ENCODE results near the gene MACROD2.
"Not testable (repeated sequence)": the region's sequence is repeated elsewhere in the genome, so short reads cannot be mapped to it uniquely, and the experiment has no call there.

MACROD2 gene

DNA sequence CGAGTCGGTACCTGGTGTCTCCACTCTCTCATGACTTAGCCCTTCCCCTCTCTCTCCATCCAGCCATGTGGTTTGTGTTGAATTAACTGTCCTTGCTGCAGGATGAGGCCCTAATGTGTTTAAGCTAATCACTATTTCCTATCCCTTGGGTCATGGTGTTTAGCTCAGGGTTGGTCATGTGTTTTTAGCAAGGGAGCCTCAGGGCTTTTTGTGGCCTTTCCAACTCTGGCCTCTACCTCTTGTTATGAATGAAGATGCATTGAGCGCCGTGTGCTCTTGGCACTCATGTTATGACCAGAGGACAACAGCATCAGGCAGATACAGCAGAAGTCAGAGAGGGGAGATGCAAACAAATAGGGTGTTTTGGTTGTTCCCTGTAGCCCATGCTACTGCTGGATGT is 1016.3 kb downstream of the MACROD2 start:
- no peak for DNase-seq (ENCODE audit: extremely low read depth, insufficient read length)
- Histone ChIP-seq H3K36me3 (ENCODE audit: control insufficient read depth, insufficient read depth, low read length) (no peaks in the 10 kb centered on the region), H3K4me3 (replicated peaks; ENCODE audit: low read depth, low read length) (no peak overlapping the region), H3K27me3 (replicated peaks; ENCODE audit: control insufficient read depth, insufficient read depth, low read length) (no peaks in the 10 kb centered on the region)
- TF ChIP-seq CTCF (IDR thresholded peaks at IDR 0.05; ENCODE audit: insufficient read depth, low read length, poor library complexity, severe bottlenecking) = no peak

DNA sequence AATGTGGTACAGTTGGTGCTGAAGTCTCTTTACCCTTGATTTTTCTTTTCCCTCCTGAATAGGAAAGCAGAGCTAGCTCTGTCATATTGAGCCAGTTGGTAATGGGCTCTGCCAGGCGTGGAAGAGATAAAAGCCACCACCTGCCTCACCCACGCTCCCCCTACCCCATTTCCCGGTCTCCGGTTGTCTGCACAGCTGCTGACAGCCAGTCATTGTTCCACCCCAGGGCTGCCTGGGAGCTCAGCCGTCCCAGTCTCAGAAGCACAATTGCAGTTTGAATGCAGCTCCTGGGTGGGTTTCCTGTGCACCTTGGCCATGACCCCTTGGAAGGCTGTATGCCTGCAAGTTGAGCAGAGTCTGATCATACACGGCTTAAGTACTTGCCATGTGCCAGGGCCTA is 1017.2 kb downstream of the MACROD2 start:
- no peaks in the 10 kb centered on the region for H3K27me3 ChIP-seq (replicated peaks; ENCODE audit: control insufficient read depth, insufficient read depth, low read length)
- H3K36me3 ChIP-seq (ENCODE audit: control insufficient read depth, insufficient read depth, low read length) = no peaks in the 10 kb centered on the region
- no peak for DNase-seq (ENCODE audit: extremely low read depth, insufficient read length)
- no peak for TF ChIP-seq CTCF (IDR thresholded peaks at IDR 0.05; ENCODE audit: insufficient read depth, low read length, poor library complexity, severe bottlenecking)
- H3K4me3 ChIP-seq (replicated peaks; ENCODE audit: low read depth, low read length) = no peak overlapping the region

GRCh38 chr20:15016875-15017274 is 1021.6 kb downstream of the MACROD2 start:
- DNase-seq (ENCODE audit: extremely low read depth, insufficient read length); H3K36me3 ChIP-seq (ENCODE audit: control insufficient read depth, insufficient read depth, low read length); H3K27me3 ChIP-seq (replicated peaks; ENCODE audit: control insufficient read depth, insufficient read depth, low read length); H3K4me3 ChIP-seq (replicated peaks; ENCODE audit: low read depth, low read length): not testable (repeated sequence)

GRCh38 chr20:15018966-15019365 is 1023.6 kb downstream of the MACROD2 start:
- no peak for DNase-seq (ENCODE audit: extremely low read depth, insufficient read length)
- Histone ChIP-seq H3K27me3 (replicated peaks; ENCODE audit: control insufficient read depth, insufficient read depth, low read length) (no peaks in the 10 kb centered on the region), H3K36me3 (ENCODE audit: control insufficient read depth, insufficient read depth, low read length) (no peaks in the 10 kb centered on the region), H3K4me3 (replicated peaks; ENCODE audit: low read depth, low read length) (no peak overlapping the region)
- no peak for TF ChIP-seq CTCF (IDR thresholded peaks at IDR 0.05; ENCODE audit: insufficient read depth, low read length, poor library complexity, severe bottlenecking)

DNA sequence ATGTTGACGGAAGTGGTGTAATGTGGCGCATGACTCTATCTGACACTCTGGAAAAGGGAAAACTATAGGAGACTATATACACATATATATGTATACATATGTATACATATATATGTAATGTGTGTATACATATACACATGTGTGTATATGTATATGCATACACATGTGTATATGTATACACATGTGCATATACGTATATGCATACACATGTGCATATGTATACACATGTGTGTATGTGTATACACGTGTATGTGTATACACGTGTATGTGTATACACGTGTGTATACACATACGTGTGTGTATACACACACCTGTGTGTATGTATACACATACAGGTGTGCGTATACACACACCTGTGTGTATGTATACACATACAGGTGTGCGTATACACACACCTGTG is 1025.5 kb downstream of the MACROD2 start:
- Histone ChIP-seq H3K36me3 (ENCODE audit: control insufficient read depth, insufficient read depth, low read length) (no peaks in the 10 kb centered on the region), H3K27me3 (replicated peaks; ENCODE audit: control insufficient read depth, insufficient read depth, low read length) (no peaks in the 10 kb centered on the region), H3K4me3 (replicated peaks; ENCODE audit: low read depth, low read length) (no peak overlapping the region)
- no peak for DNase-seq (ENCODE audit: extremely low read depth, insufficient read length)
- no peak for TF ChIP-seq CTCF (IDR thresholded peaks at IDR 0.05; ENCODE audit: insufficient read depth, low read length, poor library complexity, severe bottlenecking)

DNA sequence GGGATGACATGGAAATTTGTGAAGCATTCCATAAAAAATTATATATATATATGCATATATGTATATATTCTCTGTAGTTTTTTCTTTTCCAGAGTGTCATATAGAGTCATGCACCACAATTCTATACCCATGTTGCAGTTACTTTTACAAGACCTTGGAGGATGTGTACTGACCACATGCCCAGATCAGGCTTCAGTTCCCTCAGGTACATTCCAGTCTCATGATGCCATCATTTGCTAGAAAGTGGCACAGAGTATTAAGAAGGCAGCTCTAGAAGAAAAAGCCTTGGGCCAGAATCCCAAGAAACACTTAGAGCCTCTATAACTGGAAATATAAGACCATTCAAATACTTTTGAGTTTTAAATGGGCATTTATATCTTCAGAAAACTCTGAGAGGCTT is 1027.6 kb downstream of the MACROD2 start:
- TF ChIP-seq CTCF (IDR thresholded peaks at IDR 0.05; ENCODE audit: insufficient read depth, low read length, poor library complexity, severe bottlenecking) = no peak
- H3K27me3 ChIP-seq (replicated peaks; ENCODE audit: control insufficient read depth, insufficient read depth, low read length) = no peaks in the 10 kb centered on the region
- H3K36me3 ChIP-seq (ENCODE audit: control insufficient read depth, insufficient read depth, low read length) = no peaks in the 10 kb centered on the region
- no peak for DNase-seq (ENCODE audit: extremely low read depth, insufficient read length)
- no peak overlapping the region for H3K4me3 ChIP-seq (replicated peaks; ENCODE audit: low read depth, low read length)

All from GM06990 (cell line).